Natural killer cell (primary cell): Measurements from ENCODE around the gene RPRML. TPM values are rescaled to one million over a fixed set of nuclear protein-coding genes. Genes with fewer than 3 reads are reported as not detected.
A peak's percentile ranks its signal among the peaks of the same experiment; 100 is the strongest.
"Not testable (repeated sequence)": the region's sequence is repeated elsewhere in the genome, so short reads cannot be mapped to it uniquely, and the experiment has no call there.

ENCODE experiments used
- ATAC-seq, 3 donors: fragments of 150-1000 bp in 2 of 3; fragments of 200-7000 bp in 1 of 3; cut with Tn5 transposase; 1 replicate in 1 of 3; 2 replicates in 2 of 3; pipeline ENCODE4 v1.10.0; 2021; ENCODE audit warnings: mild to moderate bottlenecking in 2 of 3, moderate library complexity in 2 of 3
- DNase-seq, 2 donors: peaks; one replicate each; pipeline versions ENCODE4 v3.0.0 to v3.0.0-alpha.2; 2013 to 2021; ENCODE audit warnings: mixed read lengths in 1 of 2
- H3K27ac ChIP-seq: one replicate; pipeline ENCODE4 v1.5.1; 2013; ENCODE audit warnings: mild to moderate bottlenecking, low read length
- H3K27me3 ChIP-seq: one replicate; pipeline ENCODE4 v1.6.1; 2013; ENCODE audit warnings: low read length; ENCODE audit not compliant: control insufficient read depth, insufficient read depth
- H3K36me3 ChIP-seq: one replicate; pipeline ENCODE4 v1.6.1; 2013; ENCODE audit warnings: low read length; ENCODE audit not compliant: control insufficient read depth, insufficient read depth
- H3K4me1 ChIP-seq: one replicate; pipeline ENCODE4 v1.6.1; 2013; ENCODE audit warnings: low read length; ENCODE audit not compliant: control insufficient read depth, insufficient read depth
- H3K4me3 ChIP-seq: one replicate; pipeline ENCODE4 v1.5.1; 2013; ENCODE audit warnings: low read length
- H3K9me3 ChIP-seq: one replicate; pipeline ENCODE4 v1.6.1; 2013; ENCODE audit warnings: low read length; ENCODE audit not compliant: control insufficient read depth, insufficient read depth
- H3K27ac Mint-ChIP-seq, 2 donors: one replicate each; pipeline ENCODE4 v1.8.0; 2022; ENCODE audit warnings: mild to moderate bottlenecking in 2 of 2, mixed read lengths in 2 of 2, moderate library complexity in 1 of 2
- H3K27me3 Mint-ChIP-seq, 2 donors: one replicate each; pipeline ENCODE4 v1.8.0; 2022; ENCODE audit warnings: low read depth in 2 of 2, mixed read lengths in 2 of 2
- H3K36me3 Mint-ChIP-seq: one replicate; pipeline ENCODE4 v1.8.0; 2022; ENCODE audit warnings: mixed read lengths
- H3K4me1 Mint-ChIP-seq, 2 donors: one replicate each; pipeline ENCODE4 v1.8.0; 2022; ENCODE audit warnings: mixed read lengths in 2 of 2
- H3K4me3 Mint-ChIP-seq: one replicate; pipeline ENCODE4 v1.8.0; 2022; ENCODE audit warnings: mild to moderate bottlenecking, moderate library complexity, mixed read lengths
- H3K9me3 Mint-ChIP-seq, 2 donors: one replicate each; pipeline ENCODE4 v1.8.0; 2022; ENCODE audit warnings: mixed read lengths in 2 of 2
- CTCF ChIP-seq: fragments of 200-600 bp; IDR thresholded peaks from one replicate; pipeline ENCODE4 v1.8.0; 2022; ENCODE audit warnings: antibody characterized with exemption
- WGBS: methylation state at CpG from one replicate; pipeline ENCODE4 v1.1.7; 2013; ENCODE audit warnings: missing lambda C conversion rate; ENCODE audit not compliant: insufficient coverage; 5-methylcytosine and 5-hydroxymethylcytosine counted together
- intact Hi-C: fragments of 100-400 bp; cut with micrococcal nuclease; formaldehyde crosslinking; loops from one replicate; pipeline ENCODE4 v1.14.2; 2022
- total RNA-seq, 4 donors: library from RNA; stranded (reverse); fragments of 120-200 nt in 1 of 4; gene quantifications; one replicate each; pipeline versions ENCODE4 v1.2.3 to v1.2.4, GENCODE V29; 2013 to 2022

The RPRML gene
- not detected for total RNA-seq
- not detected for total RNA-seq (2013)

- DNase-seq (peak in 1 of 2 donors; percentile 35), ATAC-seq (peak in 1 of 3 donors; percentile 63)
- H3K4me3 Mint-ChIP-seq = peak within 1 kb of the TSS; percentile 90
- H3K27ac Mint-ChIP-seq = no peak within 1 kb of the TSS
- H3K4me1 Mint-ChIP-seq = peaks cover 0 to 10% of the 10 kb centered on the region in 2 donors
- WGBS = under 1% methylated on average over 57 of the region's 57 CpGs
- no peaks in the 10 kb centered on the region for H3K36me3 Mint-ChIP-seq
- H3K4me3 ChIP-seq = no peak within 1 kb of the TSS
- no peaks in the 10 kb centered on the region for H3K9me3 ChIP-seq
- peaks cover 23% of the 10 kb centered on the region for H3K27me3 ChIP-seq
- no peak for TF ChIP-seq CTCF
- H3K27me3 Mint-ChIP-seq = peaks cover 26 to 36% of the 10 kb centered on the region in 2 donors
- H3K4me1 ChIP-seq = peaks cover 8% of the 10 kb centered on the region
- H3K9me3 Mint-ChIP-seq = no peaks in the 10 kb centered on the region
- no peaks in the 10 kb centered on the region for H3K36me3 ChIP-seq
- no peak within 1 kb of the TSS for H3K27ac ChIP-seq
- intact Hi-C loops = no loop called here
These were observed at the start of gene RPRML for GRCh38 chr17:46979147-46979863. TSS of gene RPRML (minus strand) at chr17:46979253. CDS start at chr17:46979007, 246 bp downstream.

GRCh38 chr17:47016966-47017365 lies 37.9 kb upstream of the RPRML start:
- H3K36me3 Mint-ChIP-seq, H3K27me3 Mint-ChIP-seq, H3K27ac ChIP-seq, H3K36me3 ChIP-seq, H3K27me3 ChIP-seq, intact Hi-C loops, H3K4me3 ChIP-seq, H3K27ac Mint-ChIP-seq, H3K9me3 Mint-ChIP-seq, H3K9me3 ChIP-seq, H3K4me1 ChIP-seq, DNase-seq, H3K4me3 Mint-ChIP-seq, ATAC-seq: not testable (repeated sequence)
- WGBS = 95% methylated on average over 8 of the region's 15 CpGs
- H3K4me1 Mint-ChIP-seq = peaks cover 9 to 10% of the 10 kb centered on the region in 2 donors

DNA sequence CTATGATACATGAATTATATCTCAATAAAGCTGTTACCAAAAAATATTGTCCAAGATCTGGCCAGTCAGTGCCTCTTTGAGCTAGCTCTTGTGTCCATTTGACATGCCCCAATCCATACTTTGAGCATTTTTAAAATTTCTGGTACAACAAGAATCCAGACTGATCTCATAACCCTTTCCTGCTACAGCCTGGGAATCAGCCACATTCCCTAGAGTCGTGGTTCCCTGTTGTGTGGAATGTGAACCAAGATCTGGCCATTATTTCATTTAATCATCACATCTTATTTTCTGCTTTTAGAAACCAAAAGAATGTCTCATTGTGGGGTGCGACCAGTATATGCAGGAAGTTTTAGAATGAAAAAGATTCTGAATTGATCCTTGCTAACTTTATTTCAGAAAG lies 34.3 kb upstream of the RPRML start:
- intact Hi-C loops = no loop called here

GRCh38 chr17:47012457-47012856 lies 33.4 kb upstream of the RPRML start:
- DNase-seq = no peak
- Mint-ChIP-seq H3K36me3 (no peaks in the 10 kb centered on the region), H3K4me1 (peaks cover 9 to 12% of the 10 kb centered on the region in 2 donors), H3K9me3 (no peaks in the 10 kb centered on the region), H3K27me3 (no peaks in the 10 kb centered on the region), H3K4me3 (no peak overlapping the region), H3K27ac (no peak overlapping the region)
- ATAC-seq = no peak
- no peaks in the 10 kb centered on the region for H3K4me1 ChIP-seq
- H3K9me3 ChIP-seq = no peaks in the 10 kb centered on the region
- intact Hi-C loops = no loop called here
- H3K36me3 ChIP-seq = no peaks in the 10 kb centered on the region
- TF ChIP-seq CTCF = no peak
- no peak overlapping the region for H3K4me3 ChIP-seq
- no peak overlapping the region for H3K27ac ChIP-seq
- H3K27me3 ChIP-seq = no peaks in the 10 kb centered on the region

More for the DNA sequence above, 34.3 kb upstream of the RPRML start:
- H3K4me1 ChIP-seq = no peaks in the 10 kb centered on the region
- no peak for TF ChIP-seq CTCF
- peaks cover 9 to 12% of the 10 kb centered on the region in 2 donors for H3K4me1 Mint-ChIP-seq
- ATAC-seq = no peak
- WGBS = 97% methylated on average over 2 of the region's 2 CpGs
- no peaks in the 10 kb centered on the region for H3K36me3 ChIP-seq
- H3K27me3 Mint-ChIP-seq = no peaks in the 10 kb centered on the region
- no peaks in the 10 kb centered on the region for H3K36me3 Mint-ChIP-seq
- H3K27ac Mint-ChIP-seq = no peak overlapping the region
- no peaks in the 10 kb centered on the region for H3K9me3 ChIP-seq
- no peak for DNase-seq
- no peaks in the 10 kb centered on the region for H3K9me3 Mint-ChIP-seq
- H3K4me3 ChIP-seq = no peak overlapping the region
- H3K4me3 Mint-ChIP-seq = no peak overlapping the region
- no peak overlapping the region for H3K27ac ChIP-seq
- no peaks in the 10 kb centered on the region for H3K27me3 ChIP-seq
